Ecto neural progenitor cell (in vitro differentiated cells): ENCODE results near the gene ITPKB.

Experiments used
- DNase-seq: peaks from one replicate; pipeline ENCODE4 v3.0.0-alpha.2; 2018; ENCODE audit warnings: low spot score

The ITPKB gene

GRCh38 chr1:226637147-226637935 is 101.7 kb downstream of the ITPKB start:
- no peak for DNase-seq

GRCh38 chr1:226636847-226637096 is 102.3 kb downstream of the ITPKB start:
- no peak for DNase-seq

GRCh38 chr1:226635456-226635941 is 103.6 kb downstream of the ITPKB start:
- DNase-seq, result no peak

GRCh38 chr1:226634611-226635246 is 104.4 kb downstream of the ITPKB start:
- no peak for DNase-seq

GRCh38 chr1:226634166-226634588 is 104.9 kb downstream of the ITPKB start:
- DNase-seq, result peak; percentile 87

- DNase-seq, result no peak
These were observed 105.4 kb downstream of the ITPKB start for GRCh38 chr1:226633541-226634165.

GRCh38 chr1:226632922-226633351 is 106.1 kb downstream of the ITPKB start:
- DNase-seq, result no peak

- DNase-seq, result no peak
These were observed 106.8 kb downstream of the ITPKB start for GRCh38 chr1:226632169-226632879.

GRCh38 chr1:226631229-226632000 is 107.7 kb downstream of the ITPKB start:
- DNase-seq, result no peak

GRCh38 chr1:226630592-226630991 is 108.5 kb downstream of the ITPKB start:
- DNase-seq, result no peak

GRCh38 chr1:226629896-226630550 is 109.1 kb downstream of the ITPKB start:
- DNase-seq, result no peak

- no peak for DNase-seq
These were observed 109.7 kb downstream of the ITPKB start for GRCh38 chr1:226629210-226629895.

- DNase-seq, result no peak
These were observed 110.4 kb downstream of the ITPKB start for GRCh38 chr1:226628612-226629155.

- no peak for DNase-seq
These were observed 111.0 kb downstream of the ITPKB start for GRCh38 chr1:226627924-226628611.

- DNase-seq, result no peak
These were observed 111.9 kb downstream of the ITPKB start for GRCh38 chr1:226627050-226627755.

GRCh38 chr1:226626577-226626956 is 112.5 kb downstream of the ITPKB start:
- DNase-seq, result peak; percentile 82

GRCh38 chr1:226625832-226626576 is 113.1 kb downstream of the ITPKB start:
- DNase-seq, result no peak

GRCh38 chr1:226625326-226625725 is 113.8 kb downstream of the ITPKB start:
- no peak for DNase-seq
